ENCODE data around the gene TFCP2.
"Not testable (repeated sequence)": the region's sequence is repeated elsewhere in the genome, so short reads cannot be mapped to it uniquely, and the experiment has no call there.

The TFCP2 gene

GRCh38 chr12:51147309-51147708 lies 25.6 kb downstream of the TFCP2 start:
- no peak for DNase-seq

- no peak for DNase-seq
Measured at GRCh38 chr12:51139292-51139844, 33.6 kb downstream of the TFCP2 start.

GRCh38 chr12:51132693-51133092 lies 40.2 kb downstream of the TFCP2 start:
- no peak for DNase-seq

- DNase-seq = no peak
Measured at GRCh38 chr12:51131745-51132521, 41.0 kb downstream of the TFCP2 start.

GRCh38 chr12:51128919-51129318 lies 44.0 kb downstream of the TFCP2 start:
- DNase-seq = no peak

- no peak for DNase-seq
Measured at GRCh38 chr12:51127050-51127729, 45.7 kb downstream of the TFCP2 start.

GRCh38 chr12:51126297-51126696 lies 46.6 kb downstream of the TFCP2 start:
- no peak for DNase-seq

- DNase-seq = no peak
Measured at GRCh38 chr12:51124504-51124903, 48.4 kb downstream of the TFCP2 start.

GRCh38 chr12:51122844-51123243 lies 50.1 kb downstream of the TFCP2 start:
- no peak for DNase-seq

GRCh38 chr12:51118706-51119105 lies 54.2 kb downstream of the TFCP2 start:
- DNase-seq = no peak

GRCh38 chr12:51115533-51115932 lies 57.4 kb downstream of the TFCP2 start:
- no peak for DNase-seq

- DNase-seq = no peak
Measured at GRCh38 chr12:51108136-51108535, 64.8 kb downstream of the TFCP2 start.

- DNase-seq = no peak
Measured at GRCh38 chr12:51103977-51104376, 69.0 kb downstream of the TFCP2 start.

- no peak for DNase-seq
Measured at GRCh38 chr12:51098611-51099010, 74.3 kb downstream of the TFCP2 start.

- DNase-seq = no peak
Measured at GRCh38 chr12:51090705-51091229, 82.2 kb downstream of the TFCP2 start.

- DNase-seq = no peak
Measured at GRCh38 chr12:51087818-51088217, 85.1 kb downstream of the TFCP2 start.

GRCh38 chr12:51086933-51087332 lies 86.0 kb downstream of the TFCP2 start:
- DNase-seq = no peak

- peak in 1 of 2 donors; percentile 4 for DNase-seq
Measured at GRCh38 chr12:51085757-51086156, 87.2 kb downstream of the TFCP2 start.

GRCh38 chr12:51083126-51083833 lies 89.7 kb downstream of the TFCP2 start, which contains the start of gene CSRNP2:
Gene CSRNP2 (minus strand): TSS chr12:51083596. CDS start chr12:51076561, 7,035 bp downstream.
- peak; percentile 83 to 91 for DNase-seq

GRCh38 chr12:51082561-51083125 lies 90.3 kb downstream of the TFCP2 start:
- DNase-seq = peak; percentile 4 to 27

GRCh38 chr12:51081421-51081820 lies 91.5 kb downstream of the TFCP2 start:
- no peak for DNase-seq

- no peak for DNase-seq
Measured at GRCh38 chr12:51080136-51080535, 92.8 kb downstream of the TFCP2 start.

GRCh38 chr12:51078866-51079265 lies 94.1 kb downstream of the TFCP2 start:
- not testable (repeated sequence) for DNase-seq
